NCI-H1417 (cell line): ENCODE measurements around the gene KRT35.

Experiments
- DNase-seq, 3 experiments: peaks; one replicate each; lab custom pipeline; 2025; lab: John Stamatoyannopoulos, UW

The KRT35 gene

DNA sequence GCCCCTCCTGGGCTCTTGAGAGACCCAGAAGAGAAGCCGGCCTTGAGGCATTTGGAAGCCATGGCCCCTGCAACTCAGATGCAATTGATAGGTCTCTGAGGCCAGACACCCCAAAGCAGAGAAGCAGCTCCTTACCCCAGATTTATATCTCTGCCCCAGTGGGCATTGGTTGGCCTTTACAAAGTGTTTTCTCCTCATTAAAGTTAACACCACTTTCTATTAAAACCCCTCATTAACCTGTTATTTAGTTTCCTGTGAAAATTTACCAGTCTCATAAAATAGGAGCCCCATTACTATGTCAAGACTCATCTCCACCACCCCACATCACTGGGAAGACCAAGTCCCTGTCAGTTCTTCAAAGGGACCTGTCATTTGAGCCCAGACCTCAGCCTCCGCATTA lies at the start of gene KRT35:
Gene KRT35, minus strand, starts transcription at position 116 of the 400 bp plus-strand sequence. Its CDS starts 54 bp downstream, at position 62.
- DNase-seq: no peak

DNA sequence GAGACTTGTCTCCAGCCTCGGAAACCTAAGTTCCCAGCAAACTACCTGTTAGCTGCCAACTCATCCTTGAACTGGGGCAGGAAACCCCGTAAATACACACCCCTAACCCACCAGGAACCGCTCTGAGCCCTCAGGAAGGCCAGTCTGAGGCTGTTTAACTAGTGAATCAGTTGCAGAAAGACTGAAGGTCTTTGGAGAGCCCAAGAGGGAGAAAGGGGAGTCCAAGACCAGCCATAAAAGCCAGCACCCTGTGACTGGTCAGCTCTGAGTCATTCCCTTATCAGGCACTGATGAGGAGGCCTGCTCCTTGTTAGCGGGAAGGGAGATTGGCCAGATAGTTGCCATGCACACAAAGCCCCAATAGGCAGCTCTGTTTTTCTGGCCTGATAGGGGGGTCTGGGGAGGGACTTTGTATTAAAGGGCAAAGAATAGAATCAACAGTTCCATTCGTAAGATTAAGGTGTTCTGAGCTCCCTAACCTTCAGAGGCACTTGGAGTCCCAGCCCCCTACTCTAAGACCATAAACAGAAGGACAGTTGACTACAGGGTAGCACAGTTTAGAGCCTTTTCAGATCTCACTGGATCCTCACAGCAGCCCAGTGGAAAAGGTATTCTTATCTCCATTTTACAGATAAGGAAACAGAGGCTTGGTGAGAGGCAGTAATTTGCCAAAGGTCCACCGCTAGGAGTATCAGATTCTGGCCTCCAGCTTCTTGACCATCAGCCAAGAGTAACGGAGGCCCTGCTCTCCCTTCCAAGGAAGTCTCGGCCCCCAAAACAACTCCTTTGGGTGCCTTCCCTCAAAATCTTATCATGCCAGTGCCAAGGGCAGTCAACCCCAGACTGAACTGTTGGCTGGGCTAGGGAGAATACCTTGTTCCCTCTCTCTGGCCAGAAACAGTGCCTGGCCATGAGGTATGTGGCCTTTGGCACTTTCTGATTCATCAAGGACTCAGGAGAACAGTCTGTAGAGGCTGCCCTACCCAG lies 49.4 kb upstream of the KRT35 start:
- no peak for DNase-seq

DNA sequence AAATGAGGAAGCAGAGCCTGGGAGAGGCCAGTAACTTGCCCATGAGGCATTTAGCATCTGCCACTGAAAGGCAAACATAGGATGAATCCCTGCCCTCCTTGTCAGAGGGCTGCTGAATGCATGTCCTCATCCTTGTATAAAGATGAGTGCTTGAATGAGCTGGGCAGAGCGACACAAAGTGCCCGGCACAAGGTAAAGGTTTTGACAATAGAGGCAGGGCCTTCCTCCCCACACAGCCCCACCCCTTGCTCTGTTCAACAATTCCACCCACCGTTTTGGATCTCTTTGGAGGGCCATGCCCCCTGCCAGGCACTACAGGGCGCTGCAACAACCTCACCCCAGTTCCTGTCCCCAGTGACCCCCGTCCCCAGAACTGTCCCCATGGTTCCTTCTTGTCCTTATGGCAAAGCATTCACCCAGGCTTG lies 48.6 kb upstream of the KRT35 start:
- peak in 2 of 3 experiments; percentile 34 to 60 for DNase-seq

DNA sequence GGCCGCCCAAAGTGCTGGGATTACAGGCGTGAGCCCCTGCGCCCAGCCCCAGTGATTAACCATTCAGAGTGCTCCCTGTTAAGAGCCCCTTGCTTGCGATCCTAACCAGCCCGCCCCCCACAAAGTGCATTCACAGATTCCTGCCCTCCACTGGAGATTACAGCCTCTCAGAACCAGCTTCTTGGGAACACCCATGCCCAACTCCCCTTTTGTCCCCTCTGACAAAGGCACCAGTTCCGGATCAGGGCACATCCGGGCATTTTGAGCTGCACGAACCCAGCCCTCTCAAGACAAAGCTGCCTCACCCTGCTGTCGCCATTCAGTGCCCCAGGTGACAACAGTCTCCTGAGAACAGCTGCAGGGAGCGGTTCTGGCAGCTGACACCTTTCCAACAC lies 48.0 kb upstream of the KRT35 start:
- DNase-seq: peak; percentile 36 to 61 (median 38)

DNA sequence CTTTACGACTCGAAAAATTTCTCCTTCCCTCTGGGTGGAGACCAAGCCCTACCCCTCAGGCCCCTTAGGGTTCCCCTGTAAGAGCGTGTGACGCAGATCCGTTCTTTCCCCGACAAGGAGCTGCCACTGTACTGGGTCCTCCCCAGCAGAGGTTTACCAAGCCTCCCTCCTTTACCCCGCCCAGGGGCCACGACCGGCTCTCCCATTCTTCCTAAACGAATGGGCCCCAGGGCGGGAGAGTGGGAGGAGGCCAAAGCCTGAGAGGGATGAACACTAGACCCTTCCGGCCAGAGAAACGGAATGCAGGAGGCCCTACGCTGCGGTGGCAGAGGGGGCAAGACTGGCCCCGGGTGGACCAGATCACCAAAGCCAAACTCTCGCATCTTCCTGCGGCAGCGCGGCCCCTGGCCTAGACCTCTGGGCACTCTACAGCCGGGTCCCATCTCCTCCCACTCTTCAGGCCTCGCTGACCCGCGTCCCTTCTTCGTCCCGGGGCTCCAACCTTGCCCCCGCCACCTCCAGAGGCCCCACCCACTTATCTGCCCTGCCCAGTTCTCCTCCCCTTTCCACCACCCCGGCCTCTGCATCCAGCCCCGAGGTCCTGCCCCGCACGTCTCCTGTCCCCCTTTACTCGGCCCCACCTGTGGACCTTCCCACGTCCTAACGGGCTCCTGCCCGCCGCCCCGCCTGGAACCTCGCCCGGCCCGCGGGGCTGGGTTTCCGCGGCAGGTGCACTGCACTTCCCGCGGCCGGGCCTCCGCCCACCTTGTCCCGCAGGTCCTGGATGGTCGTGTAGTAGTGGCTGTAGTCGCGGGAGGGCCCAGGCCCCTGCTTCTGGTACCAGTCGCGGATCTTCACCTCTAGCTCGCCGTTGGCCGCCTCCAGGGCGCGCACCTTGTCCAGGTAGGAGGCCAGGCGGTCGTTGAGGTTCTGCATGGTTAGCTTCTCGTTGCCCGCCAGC lies 46.4 kb upstream of the KRT35 start:
- peak in 2 of 3 experiments; percentile 55 to 77 for DNase-seq

DNA sequence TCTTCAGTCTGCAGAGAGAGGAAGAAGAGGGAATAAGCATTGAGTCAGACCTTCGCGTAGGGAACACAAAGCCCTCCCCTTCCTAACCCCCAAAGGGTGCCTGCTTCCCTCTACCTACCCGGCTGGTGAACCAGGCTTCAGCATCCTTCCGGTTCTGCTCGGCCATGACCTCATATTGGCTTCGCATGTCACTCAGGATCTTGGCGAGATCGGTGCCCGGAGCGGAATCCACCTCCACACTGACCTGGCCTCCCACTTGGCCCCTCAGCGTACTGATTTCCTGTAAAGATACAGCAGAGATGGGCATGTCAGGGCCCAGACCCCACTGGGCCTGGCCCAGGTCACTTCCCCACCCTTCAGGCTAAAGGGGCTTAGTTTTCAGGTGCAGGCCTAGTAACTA lies 43.3 kb upstream of the KRT35 start:
- no peak for DNase-seq

DNA sequence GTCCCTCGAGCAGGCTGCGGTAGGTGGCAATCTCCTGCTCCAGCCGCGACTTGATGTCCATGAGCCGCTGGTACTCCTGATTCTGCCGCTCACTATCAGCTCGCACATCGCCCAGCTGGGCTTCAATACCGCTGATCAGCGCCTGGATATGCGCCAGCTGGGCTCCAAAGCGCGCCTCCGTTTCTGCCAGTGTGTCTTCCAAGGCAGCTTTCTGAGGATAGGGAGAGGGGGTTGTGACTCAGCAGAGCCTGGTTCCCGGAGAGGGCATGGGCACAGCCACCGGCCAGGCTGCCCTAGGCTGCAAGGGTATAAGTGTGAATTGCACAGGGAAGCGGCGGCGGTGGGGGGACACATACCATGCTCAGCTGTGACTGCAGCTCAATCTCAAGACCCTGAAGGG lies 42.8 kb upstream of the KRT35 start:
- no peak for DNase-seq

DNA sequence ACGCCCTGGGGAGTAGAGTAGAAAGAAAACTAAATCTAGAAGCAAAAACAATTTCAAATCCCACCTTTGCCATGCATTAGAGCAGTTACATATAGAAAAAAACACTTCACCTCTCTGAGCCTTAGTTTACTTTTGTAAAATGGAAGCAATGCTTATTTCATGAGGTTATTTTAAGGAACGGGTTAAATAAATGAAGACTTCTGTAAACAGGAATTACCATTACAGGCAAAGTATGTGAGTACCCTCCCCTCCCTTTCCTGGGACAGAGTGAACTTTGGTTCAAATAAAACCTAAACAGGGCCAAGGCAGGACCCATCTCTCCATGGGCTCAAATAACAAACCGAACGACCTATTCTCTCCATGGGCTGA lies 42.3 kb upstream of the KRT35 start:
- no peak for DNase-seq

DNA sequence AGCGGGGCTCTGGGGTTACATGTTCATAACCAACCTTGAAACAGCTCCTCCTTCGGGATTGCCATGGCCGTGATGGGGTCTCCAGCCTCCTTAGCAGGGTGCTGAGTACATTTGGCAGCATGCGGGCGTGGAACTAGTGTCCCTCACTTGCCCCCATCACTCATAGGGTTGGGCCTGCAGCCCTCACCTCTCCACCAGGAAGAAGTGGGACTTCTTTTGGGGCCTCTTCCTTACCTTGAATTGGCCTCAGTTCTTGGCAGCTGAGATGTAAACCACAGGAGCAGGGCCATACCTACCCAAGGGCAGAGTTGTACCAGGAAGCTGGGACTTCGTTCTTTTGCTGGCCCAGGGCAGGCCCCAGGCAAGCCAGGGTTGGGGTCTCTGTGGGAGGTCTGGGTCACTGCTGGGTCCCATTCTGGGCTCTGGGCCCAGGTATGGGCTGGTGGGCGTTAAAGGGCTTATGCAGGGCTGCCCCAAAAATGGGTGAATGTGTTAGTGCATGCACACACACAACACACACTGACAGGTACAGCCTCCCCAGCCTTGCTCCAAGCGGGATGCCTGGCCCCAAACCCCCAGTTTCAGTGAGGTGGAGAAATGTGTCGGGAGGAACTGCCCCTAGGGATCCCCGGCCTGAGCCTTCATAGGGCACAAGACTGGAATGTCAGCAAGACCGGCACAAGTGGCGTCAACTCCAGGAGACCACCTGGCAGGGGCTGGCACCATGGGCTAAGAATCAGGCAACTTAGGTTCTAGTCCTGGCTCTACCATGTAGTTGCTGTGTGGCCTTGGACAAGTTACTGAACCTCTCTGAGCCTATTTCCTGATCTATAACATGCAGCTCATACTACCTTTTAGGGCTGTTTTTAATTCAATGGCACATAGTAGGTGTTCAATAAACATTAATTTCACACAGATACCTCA lies 41.6 kb upstream of the KRT35 start:
- no peak for DNase-seq

DNA sequence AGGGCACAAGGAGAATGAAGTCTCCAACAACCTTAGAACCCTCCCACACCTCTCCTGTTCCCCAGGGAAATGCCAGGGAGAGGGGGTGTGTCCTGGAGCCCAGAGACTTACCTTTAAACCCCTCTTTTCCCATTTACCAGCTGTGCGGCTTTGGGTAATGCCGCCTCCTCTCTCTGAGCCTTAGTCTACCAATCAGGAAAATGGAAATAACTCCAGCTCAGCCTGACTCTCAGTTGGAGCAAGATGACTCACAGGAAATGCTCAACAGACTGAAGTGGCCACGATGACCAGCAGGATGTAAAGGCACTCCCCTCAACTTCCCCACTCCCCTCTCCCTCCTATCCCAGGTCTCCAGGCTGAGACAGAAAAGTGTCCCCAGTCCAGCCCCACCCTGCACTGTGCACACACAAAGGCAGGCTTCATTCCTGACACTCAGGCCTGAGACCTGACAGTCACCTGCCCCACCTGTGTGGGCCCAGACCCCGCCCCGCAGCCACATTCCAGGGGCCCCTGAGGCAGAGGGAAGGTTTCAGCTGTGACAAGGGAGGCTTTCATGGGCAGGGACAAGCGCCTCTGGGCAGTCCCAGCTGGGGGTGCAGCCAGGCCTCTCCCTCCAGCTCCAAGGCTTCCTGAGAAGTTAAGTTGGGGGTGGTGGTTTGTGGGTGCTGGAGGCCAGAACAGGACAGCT lies 40.8 kb upstream of the KRT35 start:
- no peak for DNase-seq

DNA sequence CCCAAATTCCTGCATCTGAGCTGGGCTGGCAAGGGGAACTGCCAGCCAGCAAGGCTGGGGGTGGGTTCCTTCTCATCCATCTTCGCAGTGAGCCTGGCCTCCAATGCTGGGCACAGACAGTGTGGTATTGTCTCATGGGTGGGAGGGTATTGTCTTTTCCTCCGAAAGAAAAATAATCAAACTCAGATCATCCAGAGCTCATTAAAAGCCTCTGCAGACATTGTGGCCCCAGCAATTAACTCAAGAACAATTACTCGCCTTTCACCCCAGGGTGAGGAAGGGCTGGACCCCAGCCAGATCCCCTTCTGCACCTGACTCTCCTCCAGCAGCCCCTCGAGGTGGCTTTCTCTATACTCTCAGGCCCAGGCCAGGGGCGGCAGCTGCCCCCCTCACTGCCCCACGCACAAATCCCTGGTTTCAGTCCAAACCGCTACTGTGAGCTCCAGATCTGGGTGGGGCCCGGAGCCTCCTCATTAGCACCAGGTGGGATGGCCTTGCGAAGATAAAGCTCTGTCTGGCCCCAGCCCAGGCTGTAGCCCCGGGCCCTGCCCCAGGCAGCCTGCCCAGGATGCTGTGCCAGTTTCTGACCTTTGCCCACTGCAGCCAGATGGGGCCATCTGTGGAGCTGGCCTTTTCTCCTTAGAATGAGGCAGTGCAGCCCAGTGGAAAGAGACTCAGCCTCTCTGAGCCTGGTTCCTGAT lies 40.0 kb upstream of the KRT35 start:
- peak in 2 of 3 experiments; percentile 79 to 91 for DNase-seq

DNA sequence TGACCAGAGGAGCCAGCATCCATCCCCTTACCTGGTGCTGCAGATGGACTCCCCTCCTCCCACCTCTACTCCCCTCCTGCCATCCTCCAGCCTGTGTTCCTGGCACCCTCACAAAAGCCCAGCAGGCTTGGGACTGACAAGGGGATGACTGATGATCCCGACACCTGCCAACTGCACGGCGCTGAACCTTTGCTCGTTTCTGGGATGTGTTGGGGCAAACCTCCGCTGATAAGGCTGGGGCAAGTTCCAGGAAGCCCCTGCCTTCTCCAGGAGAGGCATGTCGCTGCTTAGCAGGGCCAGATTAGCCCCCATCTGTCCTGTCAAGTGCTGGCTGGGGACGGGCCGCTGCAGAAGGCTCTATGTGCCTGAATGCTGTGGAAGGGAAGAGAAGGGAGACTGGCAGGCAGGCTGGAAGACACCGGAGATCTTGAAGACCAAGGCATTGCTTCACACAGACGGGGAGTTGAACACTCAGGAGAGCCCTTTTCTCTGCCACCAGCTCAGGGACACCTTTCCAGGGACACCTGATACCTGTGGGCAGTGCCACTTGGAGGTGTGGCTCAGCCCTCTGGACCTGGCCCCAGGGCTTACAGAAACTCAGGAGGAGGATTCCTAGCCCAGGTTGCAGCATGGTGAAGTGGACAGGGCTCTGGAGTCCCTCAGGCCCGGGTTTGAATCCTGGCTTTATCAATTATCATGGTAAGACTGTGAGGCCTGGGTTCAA lies 38.7 kb upstream of the KRT35 start:
- peak in 2 of 3 experiments; percentile 85 to 95 for DNase-seq

DNA sequence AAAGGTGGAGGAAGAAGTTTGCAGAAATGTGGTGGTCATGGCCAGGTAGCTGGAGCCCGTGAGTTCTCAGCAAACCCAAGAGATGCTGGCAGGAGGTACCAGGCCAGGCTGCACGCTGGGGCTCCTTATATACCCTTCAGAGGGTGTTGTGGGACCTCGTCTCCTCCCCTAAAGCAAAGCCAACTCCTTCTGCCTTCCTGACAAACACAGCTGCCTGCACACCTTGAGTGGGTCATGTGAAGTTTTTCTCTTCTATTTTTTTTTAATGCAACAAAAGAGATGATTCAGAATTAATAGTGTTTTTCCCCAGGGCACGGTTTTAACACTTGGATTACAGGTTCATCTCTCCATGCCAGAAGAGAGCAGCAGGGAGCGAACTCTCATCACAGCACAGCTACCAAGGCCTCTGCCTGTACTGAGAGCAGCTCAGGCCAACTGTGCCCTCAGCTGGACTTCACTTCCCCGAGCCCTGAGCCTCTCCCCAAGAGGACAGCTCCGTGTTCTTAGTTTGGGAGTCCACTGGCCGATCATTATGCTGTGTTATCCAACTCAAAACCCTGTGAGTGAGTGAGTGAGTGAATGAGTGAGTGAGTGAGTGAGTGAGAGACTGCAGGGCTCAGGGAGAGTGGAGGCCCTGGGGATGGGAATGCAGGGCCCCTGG lies 38.0 kb upstream of the KRT35 start, which contains the start of gene KRT15:
Gene KRT15, minus strand, starts transcription at position 102 of the 661 bp plus-strand sequence. Its CDS starts 63 bp downstream, at position 39.
- peak in 2 of 3 experiments; percentile 85 to 92 for DNase-seq

DNA sequence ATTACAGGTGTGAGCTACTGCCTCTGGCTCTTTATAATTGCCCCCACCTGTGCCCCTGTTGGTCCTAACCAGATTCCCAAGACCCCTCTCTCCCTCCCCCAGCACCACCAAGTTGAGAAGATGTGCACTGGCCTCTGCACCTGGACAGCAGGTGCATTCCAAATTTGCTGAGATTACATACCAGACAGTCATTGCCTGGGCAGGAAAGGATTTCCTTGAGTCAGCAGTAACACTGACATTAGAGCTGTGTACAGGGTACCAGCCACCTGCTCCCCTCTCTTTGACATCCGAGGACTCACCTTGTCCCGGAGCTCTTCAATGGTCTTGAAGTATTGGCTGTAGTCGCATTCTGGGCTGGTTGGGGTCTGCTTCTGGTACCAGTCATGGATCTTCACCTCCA lies 37.1 kb upstream of the KRT35 start:
- peak in 1 of 3 experiments; percentile 47 for DNase-seq

DNA sequence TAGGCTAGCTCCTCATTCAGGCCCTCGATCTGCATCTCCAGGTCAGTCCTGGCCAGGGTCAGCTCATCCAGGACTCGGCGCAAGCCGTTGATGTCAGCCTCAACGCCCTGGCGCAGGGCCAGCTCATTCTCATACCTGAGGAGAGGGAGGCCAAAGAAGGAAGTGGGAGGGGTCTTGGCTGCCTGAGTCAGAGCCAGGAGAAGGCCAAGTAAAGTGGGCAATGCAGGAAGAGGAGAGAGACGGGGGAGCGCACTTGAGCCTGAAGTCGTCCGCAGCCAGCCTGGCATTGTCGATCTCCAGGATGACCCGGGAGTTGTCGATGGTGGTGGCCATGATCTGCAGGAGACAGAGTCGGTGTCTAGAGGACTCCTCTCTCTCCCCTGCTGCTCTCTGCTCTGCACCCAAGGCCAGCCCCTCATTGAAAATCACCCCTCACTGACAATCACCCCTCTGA lies 35.9 kb upstream of the KRT35 start:
- DNase-seq: no peak

DNA sequence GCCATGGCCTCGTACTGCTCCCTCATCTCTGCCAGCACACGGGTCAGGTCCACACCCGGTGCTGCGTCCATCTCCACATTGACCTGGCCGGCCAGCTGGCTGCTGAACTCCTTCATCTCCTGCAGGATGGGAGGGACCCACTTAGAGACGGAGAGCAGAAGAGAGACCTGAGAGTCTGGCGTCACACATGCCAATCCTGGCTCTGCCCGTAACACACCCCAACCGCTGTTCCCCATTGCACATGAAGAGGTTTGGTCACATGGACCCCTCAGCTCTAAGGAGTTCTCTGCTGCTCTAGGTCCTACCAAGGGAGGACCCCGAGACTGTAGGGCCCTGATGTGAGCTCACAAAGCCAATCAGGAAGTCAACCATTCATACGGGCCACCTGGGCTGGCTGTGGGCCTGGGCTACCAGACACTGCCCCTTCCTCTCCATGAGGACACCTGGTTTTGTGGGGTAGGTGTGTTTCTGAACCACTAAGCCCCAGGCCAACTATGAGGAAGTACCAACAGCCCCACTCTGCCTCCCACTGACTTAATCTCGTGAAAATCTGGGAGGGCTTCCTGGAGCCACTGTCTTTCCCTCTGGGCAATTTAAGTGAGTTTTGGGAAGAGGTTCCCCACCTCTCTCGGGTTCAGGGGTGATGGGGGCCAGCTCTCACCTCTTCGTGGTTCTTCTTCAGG lies 35.3 kb upstream of the KRT35 start:
- no peak for DNase-seq

DNA sequence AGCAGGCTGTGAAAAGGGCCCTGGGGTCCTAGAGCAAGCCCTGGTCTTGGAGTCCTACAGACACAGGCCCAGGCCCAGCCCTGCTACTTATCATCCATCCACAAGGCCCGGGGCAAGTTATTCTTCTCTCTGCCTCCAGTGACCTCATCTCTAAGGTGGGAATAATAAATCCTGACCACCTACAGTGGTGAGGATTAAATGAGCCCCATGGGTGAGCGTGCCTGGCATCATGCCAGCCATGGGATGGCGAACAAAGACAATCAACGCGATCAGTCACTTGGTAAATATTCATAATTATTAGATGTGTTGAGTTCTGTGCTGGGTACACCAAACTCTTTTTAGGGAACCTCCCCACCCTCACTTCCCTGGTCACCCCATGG lies 32.2 kb upstream of the KRT35 start:
- peak in 2 of 3 experiments; percentile 87 to 96 for DNase-seq

DNA sequence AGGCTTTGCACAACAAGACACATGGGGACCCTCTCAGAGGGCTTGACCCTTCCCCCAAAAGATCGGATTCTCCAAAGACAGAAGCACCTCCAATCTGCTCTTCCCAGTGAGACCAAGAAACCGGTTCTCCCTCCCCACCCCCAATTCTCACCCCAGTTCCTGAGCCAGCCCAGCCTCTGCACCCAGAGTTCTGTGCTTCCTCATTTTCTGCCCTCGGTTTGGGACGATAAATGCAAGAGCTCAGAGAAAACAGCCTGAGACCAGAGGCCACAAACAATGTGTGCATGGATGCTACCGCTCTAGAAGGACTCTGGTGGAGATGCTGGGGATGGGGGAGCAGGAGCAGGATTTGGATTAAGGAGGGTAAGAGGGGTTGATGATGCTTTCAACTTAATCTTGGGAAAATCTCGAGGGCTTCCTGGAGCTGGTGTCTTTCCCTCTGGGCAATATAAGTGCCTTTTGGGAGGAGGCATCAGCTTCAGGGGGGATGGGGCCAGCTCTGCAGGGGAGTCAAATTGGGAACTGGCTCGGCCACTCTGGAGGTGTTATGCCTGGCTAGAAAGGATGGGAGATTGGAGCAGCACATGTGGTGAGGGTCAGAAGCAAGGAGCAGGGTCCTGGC lies 31.7 kb upstream of the KRT35 start:
- no peak for DNase-seq
